OCI-LY7 (cell line): ENCODE measurements around the gene HELZ. TPM values are rescaled to one million over a fixed set of nuclear protein-coding genes. Genes with fewer than 3 reads are reported as not detected.

Source experiments
- BruUV-seq: library from RNA; stranded (reverse); fragments of 400-500 nt; replicated peaks from 2 replicates; lab custom pipeline; 2021; lab: Mats Ljungman, UMichigan
- CTCF ChIA-PET: fragments of 300-600 bp; sonication (Branson Sonifier 250); formaldehyde crosslinking; loops from one replicate; lab custom pipeline; 2022; ENCODE audit warnings: antibody characterized with exemption; ENCODE audit not compliant: unreplicated experiment; lab: Charles Lee
- POLR2A ChIA-PET: fragments of 300-600 bp; sonication (Branson Sonifier 250); formaldehyde crosslinking; loops from one replicate; lab custom pipeline; 2022; ENCODE audit warnings: antibody characterized with exemption; lab: Charles Lee
- DNase-seq: peaks from one replicate; pipeline ENCODE4 v3.0.0-alpha.2; 2015; ENCODE audit warnings: low spot score
- H2AFZ ChIP-seq: fragments of 200-600 bp; sonication (generic), shearing (Covaris generic); 2 replicates; pipeline ENCODE4 v1.6.1; 2014; ENCODE audit warnings: mild to moderate bottlenecking, antibody characterized with exemption, low read length, moderate library complexity
- H3K27ac ChIP-seq: fragments of 200-600 bp; sonication (generic); 2 replicates; pipeline ENCODE4 v1.5.1; 2014; ENCODE audit warnings: mixed run types, low read depth, mild to moderate bottlenecking, moderate library complexity, low read length, inconsistent platforms; ENCODE audit not compliant: poor library complexity, severe bottlenecking
- H3K36me3 ChIP-seq: fragments of 200-600 bp; sonication (generic); 2 replicates; pipeline ENCODE4 v1.6.1; 2014; ENCODE audit warnings: mild to moderate bottlenecking, antibody characterized with exemption, low read length, moderate library complexity, mixed read lengths; ENCODE audit not compliant: insufficient read depth
- H3K4me1 ChIP-seq: fragments of 200-600 bp; sonication (generic); 2 replicates; pipeline ENCODE4 v1.5.1; 2014; ENCODE audit warnings: mild to moderate bottlenecking, low read length; ENCODE audit not compliant: insufficient read depth, poor library complexity, severe bottlenecking
- H3K4me2 ChIP-seq: fragments of 200-600 bp; sonication (generic); 2 replicates; pipeline ENCODE4 v1.6.1; 2014; ENCODE audit warnings: mild to moderate bottlenecking, low read length
- H3K4me3 ChIP-seq: fragments of 200-600 bp; sonication (generic); 2 replicates; pipeline ENCODE4 v1.5.1; 2014; ENCODE audit warnings: mild to moderate bottlenecking, low read depth, low read length; ENCODE audit not compliant: poor library complexity, severe bottlenecking
- H3K79me2 ChIP-seq: fragments of 200-600 bp; sonication (generic); 2 replicates; pipeline ENCODE4 v1.6.1; 2016; ENCODE audit warnings: low read depth, mild to moderate bottlenecking, low read length, moderate library complexity, mixed read lengths; ENCODE audit not compliant: insufficient read depth
- H3K9me2 ChIP-seq: fragments of 200-600 bp; sonication (generic); 2 replicates; pipeline ENCODE4 v1.6.1; 2016; ENCODE audit warnings: mild to moderate bottlenecking, low read length, mixed read lengths; ENCODE audit not compliant: insufficient read depth
- H3K9me3 ChIP-seq: fragments of 200-600 bp; sonication (generic); 2 replicates; pipeline ENCODE4 v1.6.1; 2014; ENCODE audit warnings: mild to moderate bottlenecking, mixed run types, low read length, mixed read lengths
- H4K20me1 ChIP-seq: fragments of 200-600 bp; sonication (generic); 2 replicates; pipeline ENCODE4 v1.6.1; 2014; ENCODE audit warnings: mild to moderate bottlenecking, antibody characterized with exemption, low read length, moderate library complexity, mixed read lengths; ENCODE audit not compliant: insufficient read depth
- EZH2phosphoT487 ChIP-seq: fragments of 200-600 bp; sonication (generic); IDR thresholded peaks from 2 replicates; pipeline ENCODE4 v1.6.1; 2018; ENCODE audit warnings: low read depth, borderline replicate concordance, mild to moderate bottlenecking, mixed run types, antibody characterized with exemption, low read length, moderate library complexity, mixed read lengths
- intact Hi-C: fragments of 100-400 bp; cut with micrococcal nuclease; formaldehyde crosslinking; loops from one replicate; pipeline ENCODE4 v1.10.0; 2022; ENCODE audit not compliant: unreplicated experiment
- total RNA-seq, 2 experiments: library from RNA; depleted of rRNA in 1 of 2; stranded (reverse); fragments of >200 nt in 1 of 2; shearing (Covaris generic) in 1 of 2; gene quantifications; 2 replicates each; pipeline ENCODE4 v1.2.3, GENCODE V29; 2014 to 2022
- TF ChIP-seq, protein P1 (sequence below): fragments of 200-600 bp; sonication (generic); conservative IDR thresholded peaks from 2 replicates; pipeline ENCODE4 v1.5.1; 2014; ENCODE audit warnings: mild to moderate bottlenecking, antibody characterized with exemption, low read length, moderate library complexity, mixed read lengths

HELZ gene
- total RNA-seq, 2 experiments from 2014 or later, result 33.9 to 58.9 TPM

DNA sequence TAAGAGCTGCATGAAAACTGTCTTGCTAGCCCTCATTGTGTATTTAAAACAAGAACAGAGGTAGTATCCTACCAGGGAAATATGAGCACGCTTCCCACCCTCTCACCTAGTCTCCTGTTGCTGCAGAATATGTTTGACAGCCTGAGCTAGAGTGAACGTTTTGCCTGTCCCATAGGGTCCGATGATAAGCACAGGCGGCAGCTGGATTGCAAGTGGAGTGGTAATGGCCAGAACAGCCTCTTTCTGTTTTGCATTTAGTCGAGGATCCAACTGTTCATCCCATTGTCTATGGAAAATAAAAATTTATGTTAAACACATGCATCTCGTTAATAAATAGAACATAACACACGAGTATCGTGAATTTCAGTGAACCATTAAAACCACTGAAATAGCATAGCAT is 84.2 kb downstream of the HELZ start:
- BruUV-seq, result no TSS peak
- POLR2A ChIA-PET, result no interaction called here
- Histone ChIP-seq H2AFZ (no peak overlapping the region), H3K9me3 (no peaks in the 10 kb centered on the region), H3K36me3 (peaks cover 57% of the 10 kb centered on the region), H3K4me3 (no peak overlapping the region), H3K4me2 (no peak overlapping the region), H3K79me2 (no peaks in the 10 kb centered on the region), H4K20me1 (no peaks in the 10 kb centered on the region), H3K27ac (no peak overlapping the region), H3K9me2 (no peaks in the 10 kb centered on the region), H3K4me1 (no peaks in the 10 kb centered on the region)
- no peak for DNase-seq
- CTCF ChIA-PET, result no interaction called here
- intact Hi-C loops, result no loop called here
- TF ChIP-seq, protein P1, sequence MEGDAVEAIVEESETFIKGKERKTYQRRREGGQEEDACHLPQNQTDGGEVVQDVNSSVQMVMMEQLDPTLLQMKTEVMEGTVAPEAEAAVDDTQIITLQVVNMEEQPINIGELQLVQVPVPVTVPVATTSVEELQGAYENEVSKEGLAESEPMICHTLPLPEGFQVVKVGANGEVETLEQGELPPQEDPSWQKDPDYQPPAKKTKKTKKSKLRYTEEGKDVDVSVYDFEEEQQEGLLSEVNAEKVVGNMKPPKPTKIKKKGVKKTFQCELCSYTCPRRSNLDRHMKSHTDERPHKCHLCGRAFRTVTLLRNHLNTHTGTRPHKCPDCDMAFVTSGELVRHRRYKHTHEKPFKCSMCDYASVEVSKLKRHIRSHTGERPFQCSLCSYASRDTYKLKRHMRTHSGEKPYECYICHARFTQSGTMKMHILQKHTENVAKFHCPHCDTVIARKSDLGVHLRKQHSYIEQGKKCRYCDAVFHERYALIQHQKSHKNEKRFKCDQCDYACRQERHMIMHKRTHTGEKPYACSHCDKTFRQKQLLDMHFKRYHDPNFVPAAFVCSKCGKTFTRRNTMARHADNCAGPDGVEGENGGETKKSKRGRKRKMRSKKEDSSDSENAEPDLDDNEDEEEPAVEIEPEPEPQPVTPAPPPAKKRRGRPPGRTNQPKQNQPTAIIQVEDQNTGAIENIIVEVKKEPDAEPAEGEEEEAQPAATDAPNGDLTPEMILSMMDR, result no peak
- no peak for TF ChIP-seq EZH2phosphoT487

DNA sequence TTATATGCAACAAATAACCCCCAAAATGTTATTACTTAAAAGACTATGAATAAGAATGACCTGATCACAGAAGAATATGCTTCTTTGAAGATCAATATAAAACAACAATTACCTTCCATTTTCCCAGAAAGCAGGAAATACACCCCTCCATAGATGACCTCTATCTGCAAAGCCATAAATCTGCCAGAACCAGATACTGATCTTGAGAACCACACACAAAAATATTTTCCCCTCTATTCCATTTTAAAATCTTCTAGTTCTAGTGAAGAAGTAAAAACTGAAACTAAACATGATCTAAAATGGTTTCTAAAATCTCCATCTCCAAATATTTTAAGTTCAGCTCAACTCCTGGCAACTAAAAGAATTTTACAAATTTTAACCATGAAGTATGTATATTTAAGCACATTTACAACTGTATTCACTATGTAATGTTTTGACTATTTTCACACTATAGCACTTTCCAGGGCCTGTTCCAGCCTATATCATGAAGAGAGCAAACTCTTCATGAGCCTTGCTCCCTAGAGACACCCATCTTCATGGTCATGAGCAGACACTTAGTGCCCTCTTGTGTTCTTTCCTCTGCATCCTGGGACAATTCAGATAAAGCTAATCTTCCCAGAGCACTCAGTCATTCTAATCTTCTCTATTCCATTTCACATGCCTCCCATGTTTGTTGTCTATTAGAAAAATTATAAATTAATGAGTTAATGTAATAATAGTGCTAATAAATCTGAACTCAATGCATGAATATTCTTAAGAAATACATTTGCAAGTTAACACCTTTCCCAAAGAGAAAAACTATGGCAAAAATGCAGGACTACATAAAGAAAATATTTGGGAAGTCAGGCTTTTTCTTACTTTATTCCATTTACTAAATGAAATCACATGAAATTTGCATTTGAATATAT is 87.0 kb downstream of the HELZ start:
- Histone ChIP-seq H3K79me2 (no peaks in the 10 kb centered on the region), H3K4me3 (no peak overlapping the region), H3K27ac (no peak overlapping the region), H3K9me3 (peaks cover 3% of the 10 kb centered on the region; the same call in 1 of the 2 replicates), H3K4me2 (no peak overlapping the region), H2AFZ (no peak overlapping the region), H3K9me2 (no peaks in the 10 kb centered on the region), H4K20me1 (no peaks in the 10 kb centered on the region), H3K36me3 (peaks cover 37% of the 10 kb centered on the region), H3K4me1 (no peaks in the 10 kb centered on the region)
- DNase-seq, result peak; percentile 39
- intact Hi-C loops, result no loop called here
- ChIA-PET POLR2A (interaction anchor here (0.6 to 1.4 kb wide), 3 partner anchors 10 to 489 kb away, joined by 3 to 4 read pairs (median 3); no protein-coding TSS in a partner anchor), CTCF (no interaction called here)
- BruUV-seq, result no TSS peak
- TF ChIP-seq EZH2phosphoT487, result no peak
- TF ChIP-seq, protein P1, result peak; percentile 61
